ENCODE results near the gene MMP21.

Gene MMP21

DNA sequence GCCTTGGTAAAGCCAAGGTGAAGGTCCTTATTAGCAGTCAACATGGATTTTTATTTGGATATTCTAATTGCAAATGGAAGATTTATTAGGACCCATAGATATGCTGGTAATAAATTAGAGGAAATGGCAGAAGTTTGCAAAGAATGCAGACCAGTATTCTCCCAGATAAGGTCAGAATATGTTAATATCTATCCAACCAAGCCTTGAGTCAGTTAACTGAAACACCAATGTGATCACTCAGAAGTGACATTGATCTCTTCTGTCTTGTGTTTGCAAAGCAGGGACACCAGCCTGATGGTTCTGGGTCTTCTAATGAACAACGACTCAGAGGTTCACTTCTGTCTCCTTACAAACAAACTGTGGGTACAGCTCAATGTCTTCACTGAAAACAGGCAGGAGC, 26.0 kb upstream of the MMP21 start:
- Histone ChIP-seq H3K27me3 (ENCODE audit: low read depth) (no peaks in the 10 kb centered on the region), H3K4me3 (no peak overlapping the region), H3K4me1 (no peaks in the 10 kb centered on the region), H3K36me3 (replicated peaks) (peaks cover 19% of the 10 kb centered on the region), H3K9me3 (no peaks in the 10 kb centered on the region)
- no peak for DNase-seq (ENCODE audit: low spot score in 2 of 2)
- in situ Hi-C loops (cut with MboI; ENCODE audit: low sequenced_read_pairs): no loop called here

- no peak for DNase-seq (ENCODE audit: low spot score in 2 of 2)
- Histone ChIP-seq H3K4me3 (no peak overlapping the region), H3K4me1 (no peaks in the 10 kb centered on the region), H3K36me3 (replicated peaks) (peaks cover 10% of the 10 kb centered on the region), H3K27me3 (ENCODE audit: low read depth) (no peaks in the 10 kb centered on the region), H3K9me3 (no peaks in the 10 kb centered on the region)
- in situ Hi-C loops (cut with MboI; ENCODE audit: low sequenced_read_pairs): no loop called here
Measured at GRCh38 chr10:125799451-125800182, 24.0 kb upstream of the MMP21 start.

DNA sequence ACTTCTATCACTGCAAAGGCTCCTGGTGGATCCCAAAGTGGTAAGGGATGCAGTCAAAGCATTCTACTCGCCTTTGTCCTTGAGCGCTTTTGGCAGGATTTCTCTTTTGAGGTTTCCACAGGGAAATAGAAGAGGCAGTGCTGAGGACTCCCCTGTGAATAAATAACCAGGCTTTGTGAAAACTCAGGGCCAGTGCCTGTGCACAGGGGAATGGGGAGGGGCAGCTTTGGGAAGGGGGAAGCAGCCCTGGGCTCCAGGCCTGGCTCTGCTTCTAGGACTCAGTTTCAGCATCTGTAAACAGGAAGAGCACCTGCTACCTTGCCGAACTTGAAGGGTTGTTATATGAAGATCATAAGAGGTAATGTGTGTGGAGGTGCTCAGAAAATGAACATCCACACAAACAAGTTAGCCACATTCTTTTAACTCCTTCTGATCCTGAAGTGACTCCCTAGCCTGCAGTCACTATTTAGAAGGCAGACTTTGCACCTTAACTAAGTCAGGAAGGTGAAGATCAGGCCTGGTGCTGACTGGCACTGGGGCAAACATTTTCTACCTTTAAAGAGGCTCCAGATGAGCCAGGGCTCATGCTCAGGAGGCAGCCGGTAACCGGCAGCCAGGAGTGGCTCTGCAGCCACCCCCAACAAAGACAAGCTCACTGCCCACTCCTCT, 22.5 kb upstream of the MMP21 start:
- Histone ChIP-seq H3K4me1 (no peaks in the 10 kb centered on the region), H3K9me3 (no peaks in the 10 kb centered on the region), H3K36me3 (replicated peaks) (peaks cover 6% of the 10 kb centered on the region), H3K27me3 (ENCODE audit: low read depth) (no peaks in the 10 kb centered on the region), H3K4me3 (no peak overlapping the region)
- in situ Hi-C loops (cut with MboI; ENCODE audit: low sequenced_read_pairs): no loop called here
- DNase-seq (ENCODE audit: low spot score in 2 of 2): no peak

- no peak overlapping the region for H3K4me3 ChIP-seq
- in situ Hi-C loops (cut with MboI; ENCODE audit: low sequenced_read_pairs): no loop called here
- H3K4me1 ChIP-seq: no peaks in the 10 kb centered on the region
- H3K36me3 ChIP-seq (replicated peaks): peaks cover 6% of the 10 kb centered on the region
- H3K27me3 ChIP-seq (ENCODE audit: low read depth): no peaks in the 10 kb centered on the region
- no peak for DNase-seq (ENCODE audit: low spot score in 2 of 2)
- H3K9me3 ChIP-seq: no peaks in the 10 kb centered on the region
Measured at GRCh38 chr10:125797424-125797823, 21.8 kb upstream of the MMP21 start.

- Histone ChIP-seq H3K36me3 (replicated peaks) (peaks cover 6% of the 10 kb centered on the region), H3K4me1 (no peaks in the 10 kb centered on the region)
- no peak for DNase-seq (ENCODE audit: low spot score in 2 of 2)
Measured at GRCh38 chr10:125795637-125796190, 20.1 kb upstream of the MMP21 start.

GRCh38 chr10:125795128-125795527, 19.5 kb upstream of the MMP21 start:
- peaks cover 6% of the 10 kb centered on the region for H3K36me3 ChIP-seq (replicated peaks)
- in situ Hi-C loops (cut with MboI; ENCODE audit: low sequenced_read_pairs): no loop called here
- no peak overlapping the region for H3K4me3 ChIP-seq
- no peaks in the 10 kb centered on the region for H3K27me3 ChIP-seq (ENCODE audit: low read depth)
- H3K9me3 ChIP-seq: no peaks in the 10 kb centered on the region
- no peak for DNase-seq (ENCODE audit: low spot score in 2 of 2)
- no peaks in the 10 kb centered on the region for H3K4me1 ChIP-seq

More at GRCh38 chr10:125795637-125796190, 20.1 kb upstream of the MMP21 start:
- in situ Hi-C loops (cut with MboI; ENCODE audit: low sequenced_read_pairs): no loop called here
- H3K9me3 ChIP-seq: no peaks in the 10 kb centered on the region
- H3K27me3 ChIP-seq (ENCODE audit: low read depth): no peaks in the 10 kb centered on the region
- H3K4me3 ChIP-seq: no peak overlapping the region

GRCh38 chr10:125792342-125793300, 17.0 kb upstream of the MMP21 start:
- peaks cover 6% of the 10 kb centered on the region for H3K36me3 ChIP-seq (replicated peaks)

DNA sequence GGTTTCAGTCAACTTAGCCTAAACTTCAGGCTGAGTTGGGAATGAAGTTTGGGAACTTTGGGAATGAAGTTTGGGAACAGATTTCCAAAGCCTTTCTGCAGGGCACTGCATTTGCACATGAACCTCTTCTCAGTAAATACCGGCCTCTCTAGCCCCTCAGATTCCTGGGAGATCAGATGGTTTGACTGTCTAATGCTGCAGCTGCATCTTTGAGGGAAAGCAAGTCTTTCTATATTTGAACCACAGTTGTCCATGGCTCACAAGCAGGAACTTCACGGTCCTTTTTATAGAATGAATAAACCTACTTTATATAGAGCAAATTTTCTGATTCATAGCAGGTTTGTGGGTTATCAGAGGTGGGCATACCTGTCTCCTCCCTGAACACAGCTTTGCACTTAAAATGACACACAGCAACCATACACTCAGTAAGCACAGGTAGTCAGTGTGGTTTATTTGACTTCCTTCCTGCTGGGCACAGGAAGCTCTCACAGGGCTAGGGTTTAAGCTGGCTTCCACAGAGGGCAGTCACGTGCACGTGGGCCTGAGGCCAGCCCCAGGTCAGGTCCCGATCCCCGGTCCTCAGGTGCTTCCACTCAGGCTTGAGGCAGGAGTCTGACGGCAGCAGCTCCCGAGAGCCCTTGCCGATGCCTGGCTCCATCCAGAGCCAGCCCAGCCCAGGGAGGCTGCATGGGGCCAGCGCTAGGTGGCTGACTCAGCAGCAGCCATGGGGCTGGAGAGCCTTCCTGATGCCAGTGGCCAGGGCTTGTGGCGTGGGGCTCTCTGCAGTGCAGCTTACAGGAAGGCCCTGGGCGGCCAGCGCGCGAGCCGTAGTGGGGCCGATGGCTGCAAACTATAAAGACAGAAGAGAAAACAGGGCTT, 12.8 kb upstream of the MMP21 start:
- H3K4me3 ChIP-seq: no peak overlapping the region
- H3K9me3 ChIP-seq: no peaks in the 10 kb centered on the region
- DNase-seq (ENCODE audit: low spot score in 2 of 2): no peak
- H3K27me3 ChIP-seq (ENCODE audit: low read depth): no peaks in the 10 kb centered on the region
- no peaks in the 10 kb centered on the region for H3K4me1 ChIP-seq
- in situ Hi-C loops (cut with MboI; ENCODE audit: low sequenced_read_pairs): no loop called here
- H3K36me3 ChIP-seq (replicated peaks): peaks cover 3% of the 10 kb centered on the region; the same call in 1 of the 2 replicates

More at GRCh38 chr10:125792342-125793300, 17.0 kb upstream of the MMP21 start:
- in situ Hi-C loops (cut with MboI; ENCODE audit: low sequenced_read_pairs): no loop called here
- H3K4me3 ChIP-seq: no peak overlapping the region
- no peaks in the 10 kb centered on the region for H3K9me3 ChIP-seq
- H3K4me1 ChIP-seq: no peaks in the 10 kb centered on the region
- H3K27me3 ChIP-seq (ENCODE audit: low read depth): no peaks in the 10 kb centered on the region
- DNase-seq (ENCODE audit: low spot score in 2 of 2): no peak

DNA sequence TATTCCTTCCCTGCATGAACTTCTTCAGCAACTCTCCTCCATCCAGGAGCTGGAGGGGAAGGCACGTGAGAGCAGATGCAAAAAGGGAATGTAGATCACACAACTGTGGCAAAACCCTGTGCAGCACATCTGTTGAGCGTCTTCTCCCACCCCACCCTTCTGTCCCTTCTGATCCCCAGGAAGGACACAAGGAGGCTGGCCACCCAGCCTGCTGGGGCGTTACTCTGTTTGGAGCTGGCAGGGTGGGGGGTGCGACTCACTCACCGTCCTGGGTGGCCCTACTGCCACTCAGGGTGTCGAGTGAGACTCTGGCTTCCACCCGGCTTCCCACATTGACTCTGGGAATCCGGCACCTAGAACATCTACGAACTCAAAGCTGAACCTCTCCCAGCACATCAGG, 10.2 kb upstream of the MMP21 start:
- Histone ChIP-seq H3K4me1 (no peaks in the 10 kb centered on the region), H3K36me3 (replicated peaks) (no peaks in the 10 kb centered on the region), H3K9me3 (no peaks in the 10 kb centered on the region), H3K27me3 (ENCODE audit: low read depth) (no peaks in the 10 kb centered on the region), H3K4me3 (no peak overlapping the region)
- in situ Hi-C loops (cut with MboI; ENCODE audit: low sequenced_read_pairs): no loop called here
- no peak for DNase-seq (ENCODE audit: low spot score in 2 of 2)

DNA sequence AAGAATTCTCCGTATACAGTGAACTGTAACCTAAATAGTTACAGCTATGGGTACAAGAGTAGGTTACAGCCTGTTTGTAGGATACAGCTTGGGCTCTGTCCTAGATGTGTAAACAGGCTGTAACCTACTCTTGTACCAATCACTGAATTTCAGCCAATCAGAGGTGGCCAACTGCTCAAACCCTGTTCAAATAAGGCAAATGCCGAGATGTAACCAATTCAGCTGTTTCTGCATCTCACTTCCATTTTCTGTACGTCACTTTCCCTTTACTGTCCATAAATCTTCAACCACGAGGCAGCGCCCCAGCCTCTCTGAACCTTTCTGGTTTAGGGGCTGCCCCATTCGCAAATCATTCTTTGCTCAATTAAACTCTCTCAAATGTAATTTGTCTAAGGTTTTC, 8.3 kb upstream of the MMP21 start:
- H3K4me1 ChIP-seq: no peaks in the 10 kb centered on the region
- H3K9me3 ChIP-seq: no peaks in the 10 kb centered on the region
- no peaks in the 10 kb centered on the region for H3K27me3 ChIP-seq (ENCODE audit: low read depth)
- in situ Hi-C loops (cut with MboI; ENCODE audit: low sequenced_read_pairs): no loop called here
- H3K36me3 ChIP-seq (replicated peaks): no peaks in the 10 kb centered on the region
- H3K4me3 ChIP-seq: no peak overlapping the region
- no peak for DNase-seq (ENCODE audit: low spot score in 2 of 2)

DNA sequence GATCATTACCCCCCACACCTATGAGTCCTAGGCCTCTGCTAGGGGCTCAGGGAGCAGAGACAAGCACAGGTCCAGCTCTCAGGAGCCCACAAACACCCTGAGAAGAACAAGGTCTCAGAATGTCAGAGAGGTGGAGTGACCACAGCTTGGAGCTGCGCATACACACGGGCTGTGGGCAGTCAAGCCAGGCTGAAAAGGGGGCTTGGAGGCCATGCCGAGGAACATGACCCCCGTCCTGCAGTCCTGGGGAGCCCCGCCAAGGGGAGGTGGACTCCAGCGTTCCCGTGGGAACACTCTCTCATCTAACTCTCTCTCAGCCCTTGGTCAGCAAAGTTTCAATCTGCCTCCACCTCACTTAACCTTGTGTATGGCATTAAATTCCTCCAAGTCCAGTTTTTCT, 7.8 kb upstream of the MMP21 start:
- Histone ChIP-seq H3K9me3 (no peaks in the 10 kb centered on the region), H3K4me3 (no peak overlapping the region), H3K36me3 (replicated peaks) (no peaks in the 10 kb centered on the region), H3K4me1 (no peaks in the 10 kb centered on the region), H3K27me3 (ENCODE audit: low read depth) (no peaks in the 10 kb centered on the region)
- no peak for DNase-seq (ENCODE audit: low spot score in 2 of 2)
- in situ Hi-C loops (cut with MboI; ENCODE audit: low sequenced_read_pairs): no loop called here

- Histone ChIP-seq H3K36me3 (replicated peaks) (no peaks in the 10 kb centered on the region), H3K9me3 (no peaks in the 10 kb centered on the region), H3K27me3 (ENCODE audit: low read depth) (no peaks in the 10 kb centered on the region), H3K4me3 (no peak overlapping the region), H3K4me1 (no peaks in the 10 kb centered on the region)
- DNase-seq (ENCODE audit: low spot score in 2 of 2): no peak
- in situ Hi-C loops (cut with MboI; ENCODE audit: low sequenced_read_pairs): no loop called here
Measured at GRCh38 chr10:125782616-125783015, 7.0 kb upstream of the MMP21 start.

DNA sequence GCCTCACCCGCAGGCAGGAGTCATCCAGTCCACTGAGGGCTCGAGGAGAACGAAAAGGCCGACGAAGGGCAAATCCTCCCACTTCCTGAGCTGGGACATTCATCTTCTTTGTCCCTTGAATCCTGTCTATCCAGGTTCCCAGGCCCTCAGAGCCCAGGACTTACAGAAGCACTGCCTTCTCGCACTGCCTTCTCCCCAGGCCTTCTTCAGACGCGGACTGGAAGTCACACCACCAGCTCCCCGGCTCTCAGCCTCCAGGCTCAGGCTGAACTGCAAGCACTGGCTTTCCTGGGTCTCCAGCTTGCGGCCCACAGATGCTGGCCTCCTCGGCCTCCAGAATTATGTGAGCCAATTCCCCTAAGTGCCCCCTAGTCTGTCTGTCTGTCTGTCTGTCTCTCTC, 6.4 kb upstream of the MMP21 start:
- in situ Hi-C loops (cut with MboI; ENCODE audit: low sequenced_read_pairs): no loop called here
- H3K9me3 ChIP-seq: no peaks in the 10 kb centered on the region
- no peak for DNase-seq (ENCODE audit: low spot score in 2 of 2)
- H3K4me1 ChIP-seq: no peaks in the 10 kb centered on the region
- no peaks in the 10 kb centered on the region for H3K27me3 ChIP-seq (ENCODE audit: low read depth)
- no peak overlapping the region for H3K4me3 ChIP-seq
- H3K36me3 ChIP-seq (replicated peaks): no peaks in the 10 kb centered on the region
